ENCODE data around the gene RYK.
A peak's percentile ranks its signal among the peaks of the same experiment; 100 is the strongest.

The RYK gene

DNA sequence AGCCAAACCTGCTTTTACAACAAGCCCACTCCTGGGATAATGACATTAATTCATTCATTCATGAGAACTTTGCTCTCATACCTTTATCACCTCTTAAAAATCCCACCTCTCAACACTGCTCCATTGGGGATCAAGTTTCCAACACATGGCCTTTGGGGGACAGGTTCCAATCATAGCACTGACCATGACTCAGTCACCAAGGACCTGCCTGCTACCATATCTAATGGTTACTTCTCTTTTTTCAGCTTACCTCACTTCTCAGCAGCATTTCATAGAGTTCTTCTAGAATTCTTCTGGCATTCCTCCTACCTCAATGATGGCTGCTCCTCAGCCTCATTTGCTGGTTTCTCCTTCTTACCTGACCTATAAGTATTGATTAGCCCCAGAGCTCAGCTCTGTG is 36.9 kb upstream of the RYK start:
- TF ChIP-seq, protein P1, sequence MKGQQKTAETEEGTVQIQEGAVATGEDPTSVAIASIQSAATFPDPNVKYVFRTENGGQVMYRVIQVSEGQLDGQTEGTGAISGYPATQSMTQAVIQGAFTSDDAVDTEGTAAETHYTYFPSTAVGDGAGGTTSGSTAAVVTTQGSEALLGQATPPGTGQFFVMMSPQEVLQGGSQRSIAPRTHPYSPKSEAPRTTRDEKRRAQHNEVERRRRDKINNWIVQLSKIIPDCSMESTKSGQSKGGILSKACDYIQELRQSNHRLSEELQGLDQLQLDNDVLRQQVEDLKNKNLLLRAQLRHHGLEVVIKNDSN (IDR thresholded peaks at IDR 0.05) = no peak
- TF ChIP-seq EP300 (IDR thresholded peaks at IDR 0.05; ENCODE audit: borderline replicate concordance) (no peak), TCF12 (IDR thresholded peaks at IDR 0.05; ENCODE audit: low read depth) (no peak), YY1 (IDR thresholded peaks at IDR 0.05; ENCODE audit: low read depth) (no peak), TAF1 (IDR thresholded peaks at IDR 0.05; ENCODE audit: low read depth) (no peak), EGR1 (IDR thresholded peaks at IDR 0.05) (no peak), TEAD4 (IDR thresholded peaks at IDR 0.05) (no peak), NFIC (IDR thresholded peaks at IDR 0.05) (no peak), FOXM1 (IDR thresholded peaks at IDR 0.05; ENCODE audit: borderline replicate concordance, low read depth) (no peak), CEBPB (IDR thresholded peaks at IDR 0.05) (no peak)
- TF ChIP-seq, protein P2, sequence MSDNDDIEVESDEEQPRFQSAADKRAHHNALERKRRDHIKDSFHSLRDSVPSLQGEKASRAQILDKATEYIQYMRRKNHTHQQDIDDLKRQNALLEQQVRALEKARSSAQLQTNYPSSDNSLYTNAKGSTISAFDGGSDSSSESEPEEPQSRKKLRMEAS (IDR thresholded peaks at IDR 0.05) = no peak

DNA sequence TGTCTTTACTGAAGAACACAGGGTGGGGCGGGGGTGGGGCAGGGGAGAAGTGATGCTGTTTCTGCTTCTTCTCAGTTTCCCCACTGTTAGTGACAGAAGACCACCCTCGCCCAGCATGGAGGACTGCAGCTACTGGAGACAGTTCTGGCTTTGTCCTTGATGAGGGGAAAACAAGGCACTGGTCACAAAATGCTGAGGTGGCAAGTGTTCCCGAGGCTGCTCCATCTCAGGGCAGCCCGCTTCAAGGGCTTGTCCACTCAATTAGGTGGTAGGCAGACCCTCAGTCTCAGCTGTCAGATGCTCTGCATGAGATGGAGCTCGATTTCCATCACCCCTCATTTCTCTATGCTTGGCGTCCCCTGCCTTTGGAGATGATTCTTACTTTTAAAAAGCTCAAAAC is 33.8 kb upstream of the RYK start:
- no peak for TF ChIP-seq TEAD4 (IDR thresholded peaks at IDR 0.05)
- no peak for TF ChIP-seq CEBPB (IDR thresholded peaks at IDR 0.05)
- no peak for TF ChIP-seq RAD21 (IDR thresholded peaks at IDR 0.05; ENCODE audit: low read depth)
- no peak for TF ChIP-seq ZBTB7A (IDR thresholded peaks at IDR 0.05; ENCODE audit: low read depth)
- no peak for TF ChIP-seq FOXM1 (IDR thresholded peaks at IDR 0.05; ENCODE audit: borderline replicate concordance, low read depth)
- no peak for TF ChIP-seq YY1 (IDR thresholded peaks at IDR 0.05; ENCODE audit: low read depth)
- TF ChIP-seq EP300 (IDR thresholded peaks at IDR 0.05; ENCODE audit: borderline replicate concordance) = no peak
- TF ChIP-seq TAF1 (IDR thresholded peaks at IDR 0.05; ENCODE audit: low read depth) = no peak
- no peak for TF ChIP-seq NFIC (IDR thresholded peaks at IDR 0.05)
- TF ChIP-seq EGR1 (IDR thresholded peaks at IDR 0.05) = no peak
- TF ChIP-seq TCF12 (IDR thresholded peaks at IDR 0.05; ENCODE audit: low read depth) = no peak
- TF ChIP-seq, protein P2 (IDR thresholded peaks at IDR 0.05) = no peak
- no peak for TF ChIP-seq CREB1 (IDR thresholded peaks at IDR 0.05; ENCODE audit: low read depth)
- TF ChIP-seq, protein P1 (IDR thresholded peaks at IDR 0.05) = no peak
- TF ChIP-seq, protein P3, sequence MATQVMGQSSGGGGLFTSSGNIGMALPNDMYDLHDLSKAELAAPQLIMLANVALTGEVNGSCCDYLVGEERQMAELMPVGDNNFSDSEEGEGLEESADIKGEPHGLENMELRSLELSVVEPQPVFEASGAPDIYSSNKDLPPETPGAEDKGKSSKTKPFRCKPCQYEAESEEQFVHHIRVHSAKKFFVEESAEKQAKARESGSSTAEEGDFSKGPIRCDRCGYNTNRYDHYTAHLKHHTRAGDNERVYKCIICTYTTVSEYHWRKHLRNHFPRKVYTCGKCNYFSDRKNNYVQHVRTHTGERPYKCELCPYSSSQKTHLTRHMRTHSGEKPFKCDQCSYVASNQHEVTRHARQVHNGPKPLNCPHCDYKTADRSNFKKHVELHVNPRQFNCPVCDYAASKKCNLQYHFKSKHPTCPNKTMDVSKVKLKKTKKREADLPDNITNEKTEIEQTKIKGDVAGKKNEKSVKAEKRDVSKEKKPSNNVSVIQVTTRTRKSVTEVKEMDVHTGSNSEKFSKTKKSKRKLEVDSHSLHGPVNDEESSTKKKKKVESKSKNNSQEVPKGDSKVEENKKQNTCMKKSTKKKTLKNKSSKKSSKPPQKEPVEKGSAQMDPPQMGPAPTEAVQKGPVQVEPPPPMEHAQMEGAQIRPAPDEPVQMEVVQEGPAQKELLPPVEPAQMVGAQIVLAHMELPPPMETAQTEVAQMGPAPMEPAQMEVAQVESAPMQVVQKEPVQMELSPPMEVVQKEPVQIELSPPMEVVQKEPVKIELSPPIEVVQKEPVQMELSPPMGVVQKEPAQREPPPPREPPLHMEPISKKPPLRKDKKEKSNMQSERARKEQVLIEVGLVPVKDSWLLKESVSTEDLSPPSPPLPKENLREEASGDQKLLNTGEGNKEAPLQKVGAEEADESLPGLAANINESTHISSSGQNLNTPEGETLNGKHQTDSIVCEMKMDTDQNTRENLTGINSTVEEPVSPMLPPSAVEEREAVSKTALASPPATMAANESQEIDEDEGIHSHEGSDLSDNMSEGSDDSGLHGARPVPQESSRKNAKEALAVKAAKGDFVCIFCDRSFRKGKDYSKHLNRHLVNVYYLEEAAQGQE (IDR thresholded peaks at IDR 0.05; ENCODE audit: low read depth) = no peak

DNA sequence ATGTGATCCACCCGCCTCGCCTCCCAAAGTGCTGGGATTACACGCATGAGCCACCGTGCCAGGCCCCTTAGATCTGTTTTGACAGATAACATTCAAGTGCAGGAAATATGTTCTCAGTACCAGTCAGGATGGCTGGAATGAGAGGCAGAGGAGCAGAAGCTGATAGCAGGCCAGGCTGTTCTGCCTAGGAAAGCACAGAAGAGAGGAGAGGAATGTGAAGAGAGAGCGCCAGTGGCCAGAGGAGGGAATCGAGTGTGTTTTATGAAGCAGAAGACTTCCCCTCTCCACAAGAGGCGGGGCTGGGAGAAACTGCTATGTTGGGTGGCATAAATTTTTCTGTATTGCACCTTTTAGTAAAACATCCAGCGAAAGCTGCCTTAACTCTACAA is 32.0 kb upstream of the RYK start:
- no peak for TF ChIP-seq RAD21 (IDR thresholded peaks at IDR 0.05; ENCODE audit: low read depth)
- no peak for TF ChIP-seq YY1 (IDR thresholded peaks at IDR 0.05; ENCODE audit: low read depth)
- TF ChIP-seq TEAD4 (IDR thresholded peaks at IDR 0.05) = no peak
- TF ChIP-seq, protein P1 (IDR thresholded peaks at IDR 0.05) = no peak
- TF ChIP-seq FOXM1 (IDR thresholded peaks at IDR 0.05; ENCODE audit: borderline replicate concordance, low read depth) = no peak
- TF ChIP-seq, protein P3 (IDR thresholded peaks at IDR 0.05; ENCODE audit: low read depth) = no peak
- no peak for TF ChIP-seq CEBPB (IDR thresholded peaks at IDR 0.05)
- TF ChIP-seq, protein P2 (IDR thresholded peaks at IDR 0.05) = no peak

DNA sequence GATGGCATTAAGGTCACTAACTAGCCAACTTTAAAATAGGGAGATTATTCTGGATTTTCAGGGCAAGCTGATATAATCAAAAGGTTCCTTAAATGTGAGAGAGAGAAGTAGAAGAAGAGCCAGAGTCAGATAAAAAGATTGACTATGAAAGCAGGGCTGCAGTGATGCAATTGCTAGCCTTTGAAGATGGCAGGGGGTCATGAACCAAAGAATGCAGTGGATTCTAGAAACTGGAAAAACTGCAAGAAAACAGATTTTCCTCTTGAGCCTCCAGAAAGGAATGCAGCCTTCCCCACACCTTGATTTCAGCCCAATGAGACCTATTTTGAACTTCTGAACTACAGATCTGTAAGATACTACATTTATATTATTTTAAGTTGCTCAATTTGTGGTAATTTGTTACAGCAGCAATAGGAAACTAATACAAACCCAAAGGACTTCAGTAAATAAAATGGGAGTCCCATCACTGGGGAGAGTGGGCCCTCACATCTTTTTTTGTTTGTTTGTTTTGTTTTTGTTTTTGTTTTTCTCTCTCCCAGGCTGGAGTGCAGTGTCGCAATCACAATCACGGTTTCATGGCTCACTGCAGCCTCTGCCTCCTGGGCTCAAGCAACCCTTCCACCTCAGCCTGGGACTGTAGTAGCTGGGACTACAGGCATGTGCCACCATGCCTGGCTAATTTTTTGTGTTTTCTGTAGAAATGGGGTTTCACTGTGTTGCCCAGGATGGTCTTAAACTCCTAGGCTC is 31.4 kb upstream of the RYK start:
- TF ChIP-seq YY1 (IDR thresholded peaks at IDR 0.05; ENCODE audit: low read depth) (no peak), CEBPB (IDR thresholded peaks at IDR 0.05) (peak; percentile 74), TAF1 (IDR thresholded peaks at IDR 0.05; ENCODE audit: low read depth) (no peak)
- TF ChIP-seq, protein P3 (IDR thresholded peaks at IDR 0.05; ENCODE audit: low read depth) = no peak

Measured in Ishikawa (cell line).